Astrocyte (in vitro differentiated cells and primary cell): Measurements from ENCODE around the gene HOXD9. TPM values are rescaled to one million over a fixed set of nuclear protein-coding genes. Genes with fewer than 3 reads are reported as not detected.
A peak's percentile ranks its signal among the peaks of the same experiment; 100 is the strongest.

Experiments
- DNase-seq: peaks from one replicate; pipeline ENCODE4 v3.0.0-alpha.2; 2010; ENCODE audit warnings: low read depth
- FAIRE-seq: peaks from 2 replicates; lab custom pipeline; 2011; peaks lifted over from hg19 to GRCh38; lab: Jason Lieb, UNC
- H2AFZ ChIP-seq: 2 replicates; pipeline ENCODE4 v1.6.0; 2012; ENCODE audit warnings: low read depth, low read length, inconsistent platforms
- H3K27ac ChIP-seq: 2 replicates; pipeline ENCODE4 v1.5.1; 2011; ENCODE audit warnings: low read depth, low read length, inconsistent platforms
- H3K27me3 ChIP-seq: 2 replicates; pipeline ENCODE4 v1.6.0; 2011; ENCODE audit warnings: low read length, inconsistent platforms; ENCODE audit not compliant: insufficient read depth
- H3K36me3 ChIP-seq: 2 replicates; pipeline ENCODE4 v1.5.1; 2011; ENCODE audit warnings: low read length, inconsistent platforms; ENCODE audit not compliant: insufficient read depth
- H3K4me1 ChIP-seq: 2 replicates; pipeline ENCODE4 v1.5.1; 2011; ENCODE audit warnings: low read length, inconsistent platforms; ENCODE audit not compliant: insufficient read depth
- H3K4me2 ChIP-seq: 2 replicates; pipeline ENCODE4 v1.6.0; 2012; ENCODE audit warnings: low read length, inconsistent platforms
- H3K4me3 ChIP-seq: 2 replicates; pipeline ENCODE4 v1.5.1; 2011; ENCODE audit warnings: low read depth, mild to moderate bottlenecking, low read length, inconsistent platforms; ENCODE audit not compliant: insufficient read depth
- H3K79me2 ChIP-seq: 2 replicates; pipeline ENCODE4 v1.6.0; 2012; ENCODE audit warnings: mild to moderate bottlenecking, low read length, inconsistent platforms; ENCODE audit not compliant: insufficient read depth
- H3K9ac ChIP-seq: 2 replicates; pipeline ENCODE4 v1.6.0; 2012; ENCODE audit warnings: mild to moderate bottlenecking, low read length, inconsistent platforms
- H3K9me3 ChIP-seq: 2 replicates; pipeline ENCODE4 v1.5.1; 2012; ENCODE audit warnings: low read depth, mild to moderate bottlenecking, low read length, inconsistent platforms; ENCODE audit not compliant: insufficient read depth
- H4K20me1 ChIP-seq: 2 replicates; pipeline ENCODE4 v1.6.0; 2012; ENCODE audit warnings: low read length, inconsistent platforms; ENCODE audit not compliant: insufficient read depth
- H3K27ac Mint-ChIP-seq: one replicate; pipeline ENCODE4 v1.8.0; 2021; ENCODE audit warnings: mild to moderate bottlenecking, mixed read lengths; ENCODE audit not compliant: unreplicated experiment
- H3K27me3 Mint-ChIP-seq: one replicate; pipeline ENCODE4 v1.8.0; 2021; ENCODE audit warnings: low read depth, mixed read lengths; ENCODE audit not compliant: unreplicated experiment
- H3K36me3 Mint-ChIP-seq: one replicate; pipeline ENCODE4 v1.8.0; 2021; ENCODE audit warnings: low read depth, mixed read lengths; ENCODE audit not compliant: unreplicated experiment
- H3K4me1 Mint-ChIP-seq: one replicate; pipeline ENCODE4 v1.8.0; 2021; ENCODE audit warnings: low read depth, mixed read lengths; ENCODE audit not compliant: unreplicated experiment
- H3K4me3 Mint-ChIP-seq: one replicate; pipeline ENCODE4 v1.8.0; 2021; ENCODE audit warnings: mild to moderate bottlenecking, moderate library complexity, mixed read lengths; ENCODE audit not compliant: unreplicated experiment
- H3K9me3 Mint-ChIP-seq: one replicate; pipeline ENCODE4 v1.8.0; 2021; ENCODE audit warnings: mild to moderate bottlenecking, mixed read lengths; ENCODE audit not compliant: unreplicated experiment
- CTCF ChIP-seq: IDR thresholded peaks from 2 replicates; pipeline ENCODE4 v1.5.1; 2011; ENCODE audit warnings: low read depth, mild to moderate bottlenecking, inconsistent platforms, low read length, moderate library complexity; ENCODE audit not compliant: insufficient read depth
- EZH2 ChIP-seq: IDR thresholded peaks from 2 replicates; pipeline ENCODE4 v1.6.1; 2012; ENCODE audit warnings: mild to moderate bottlenecking, low read length, inconsistent platforms; ENCODE audit not compliant: insufficient read depth
- total RNA-seq: library from RNA; stranded (reverse); gene quantifications from 2 replicates; pipeline ENCODE4 v1.2.1, GENCODE V29; 2021

HOXD9 gene
- total RNA-seq, 1 donor from 2014 or later, result not detected

GRCh38 chr2:176074919-176075425 is 47.5 kb upstream of the HOXD9 start:
- DNase-seq, result no peak
- Mint-ChIP-seq H3K9me3 (peaks cover 25% of the 10 kb centered on the region), H3K27me3 (peaks cover 91% of the 10 kb centered on the region), H3K4me1 (peaks cover 5% of the 10 kb centered on the region), H3K27ac (no peak overlapping the region), H3K36me3 (peaks cover 4% of the 10 kb centered on the region), H3K4me3 (no peak overlapping the region)
- Histone ChIP-seq H3K36me3 (no peaks in the 10 kb centered on the region), H3K9ac (no peak overlapping the region), H3K4me2 (no peak overlapping the region), H3K27me3 (peaks cover 90% of the 10 kb centered on the region), H3K9me3 (peaks cover 10% of the 10 kb centered on the region), H4K20me1 (no peaks in the 10 kb centered on the region), H3K4me1 (no peaks in the 10 kb centered on the region), H3K27ac (no peak overlapping the region), H3K4me3 (no peak overlapping the region), H3K79me2 (no peaks in the 10 kb centered on the region), H2AFZ (no peak overlapping the region)
- FAIRE-seq, result no peak
- TF ChIP-seq EZH2 (peak; percentile 14), CTCF (no peak)

- no peak for DNase-seq
- H3K9me3 Mint-ChIP-seq, result peaks cover 20% of the 10 kb centered on the region
Observed at GRCh38 chr2:176075481-176075880, 47.0 kb upstream of the HOXD9 start.

More at GRCh38 chr2:176075481-176075880, 47.0 kb upstream of the HOXD9 start:
- peaks cover 5% of the 10 kb centered on the region for H3K4me1 Mint-ChIP-seq
- Histone ChIP-seq H3K4me3 (no peak overlapping the region), H3K4me1 (peaks cover 2% of the 10 kb centered on the region), H3K4me2 (no peak overlapping the region), H4K20me1 (no peaks in the 10 kb centered on the region), H3K27ac (no peak overlapping the region), H3K9me3 (peaks cover 10% of the 10 kb centered on the region), H3K27me3 (peaks cover 85% of the 10 kb centered on the region), H2AFZ (no peak overlapping the region), H3K9ac (no peak overlapping the region), H3K36me3 (no peaks in the 10 kb centered on the region), H3K79me2 (no peaks in the 10 kb centered on the region)
- no peak for FAIRE-seq
- peaks cover 86% of the 10 kb centered on the region for H3K27me3 Mint-ChIP-seq
- TF ChIP-seq EZH2 (peak; percentile 36), CTCF (no peak)
- no peak overlapping the region for H3K4me3 Mint-ChIP-seq
- no peak overlapping the region for H3K27ac Mint-ChIP-seq
- H3K36me3 Mint-ChIP-seq, result peaks cover 4% of the 10 kb centered on the region
